Lower leg skin (tissue), 4 donors: ENCODE results near the gene RPL37. TPM values are rescaled to one million over a fixed set of nuclear protein-coding genes. Genes with fewer than 3 reads are reported as not detected.

ENCODE experiments used
- DNase-seq, 2 donors: peaks; one replicate each; pipeline ENCODE4 v3.0.0-alpha.2; 2019; ENCODE audit warnings: low spot score in 2 of 2
- H3K4me3 ChIP-seq: fragments of 200-600 bp; sonication (generic); 2 replicates; pipeline ENCODE4 v1.5.1; 2017; ENCODE audit warnings: mild to moderate bottlenecking, low read depth; ENCODE audit not compliant: poor library complexity, severe bottlenecking
- POLR2A ChIP-seq, 2 donors: fragments of 450-650 bp; IDR thresholded peaks; one replicate each; pipeline ENCODE4 v1.6.1; 2016 to 2017; ENCODE audit warnings: antibody characterized with exemption in 2 of 2, mild to moderate bottlenecking in 1 of 2, moderate library complexity in 1 of 2
- WGBS, 2 donors: methylation state at CpG; one replicate each; pipeline ENCODE4 v1.1.5; 2018; 5-methylcytosine and 5-hydroxymethylcytosine counted together
- intact Hi-C: fragments of 100-400 bp; cut with DNase I; formaldehyde crosslinking; loops from one replicate; pipeline ENCODE4 v1.15.0; 2023; ENCODE audit warnings: low total_unique reads
- total RNA-seq, 4 donors: library from RNA; depleted of rRNA; stranded (reverse); fragments of >200 nt; gene quantifications; one replicate each; pipeline ENCODE4 v1.1.0, GENCODE V29; 2016
- TF ChIP-seq, protein P1 (sequence below), 3 donors: fragments of 450-650 bp; IDR thresholded peaks; one replicate each; pipeline ENCODE4 v1.5.1; 2016; ENCODE audit warnings: antibody characterized with exemption in 3 of 3, mild to moderate bottlenecking in 3 of 3, moderate library complexity in 2 of 3

The RPL37 gene
- total RNA-seq, 4 donors from 2014 or later = 202 to 750 (median 389) TPM

- TF ChIP-seq POLR2A (IDR thresholded peaks at IDR 0.05) = no peak
- TF ChIP-seq, protein P1, sequence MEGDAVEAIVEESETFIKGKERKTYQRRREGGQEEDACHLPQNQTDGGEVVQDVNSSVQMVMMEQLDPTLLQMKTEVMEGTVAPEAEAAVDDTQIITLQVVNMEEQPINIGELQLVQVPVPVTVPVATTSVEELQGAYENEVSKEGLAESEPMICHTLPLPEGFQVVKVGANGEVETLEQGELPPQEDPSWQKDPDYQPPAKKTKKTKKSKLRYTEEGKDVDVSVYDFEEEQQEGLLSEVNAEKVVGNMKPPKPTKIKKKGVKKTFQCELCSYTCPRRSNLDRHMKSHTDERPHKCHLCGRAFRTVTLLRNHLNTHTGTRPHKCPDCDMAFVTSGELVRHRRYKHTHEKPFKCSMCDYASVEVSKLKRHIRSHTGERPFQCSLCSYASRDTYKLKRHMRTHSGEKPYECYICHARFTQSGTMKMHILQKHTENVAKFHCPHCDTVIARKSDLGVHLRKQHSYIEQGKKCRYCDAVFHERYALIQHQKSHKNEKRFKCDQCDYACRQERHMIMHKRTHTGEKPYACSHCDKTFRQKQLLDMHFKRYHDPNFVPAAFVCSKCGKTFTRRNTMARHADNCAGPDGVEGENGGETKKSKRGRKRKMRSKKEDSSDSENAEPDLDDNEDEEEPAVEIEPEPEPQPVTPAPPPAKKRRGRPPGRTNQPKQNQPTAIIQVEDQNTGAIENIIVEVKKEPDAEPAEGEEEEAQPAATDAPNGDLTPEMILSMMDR (IDR thresholded peaks at IDR 0.05) = no peak
- WGBS, 2 donors = 63 to 70% methylated on average over 4 of the region's 4 CpGs
- no peak overlapping the region for H3K4me3 ChIP-seq
- DNase-seq = no peak
- intact Hi-C loops = no loop called here
These were observed 18.7 kb upstream of the RPL37 start for GRCh38 chr5:40853632-40854192.

GRCh38 chr5:40847525-40847924, 12.5 kb upstream of the RPL37 start:
- WGBS, 2 donors = 94% methylated on average over 1 of the region's 1 CpG
- TF ChIP-seq, protein P1 (IDR thresholded peaks at IDR 0.05) = no peak
- TF ChIP-seq POLR2A (IDR thresholded peaks at IDR 0.05) = no peak
- DNase-seq = no peak
- H3K4me3 ChIP-seq = no peak overlapping the region
- intact Hi-C loops = no loop called here

- 87 to 96% methylated on average over 2 of the region's 2 CpGs for WGBS, 2 donors
- TF ChIP-seq POLR2A (IDR thresholded peaks at IDR 0.05) = no peak
- TF ChIP-seq, protein P1 (IDR thresholded peaks at IDR 0.05) = no peak
- H3K4me3 ChIP-seq = no peak overlapping the region
- intact Hi-C loops = no loop called here
- no peak for DNase-seq
These were observed 11.3 kb upstream of the RPL37 start for GRCh38 chr5:40846371-40846770.

DNA sequence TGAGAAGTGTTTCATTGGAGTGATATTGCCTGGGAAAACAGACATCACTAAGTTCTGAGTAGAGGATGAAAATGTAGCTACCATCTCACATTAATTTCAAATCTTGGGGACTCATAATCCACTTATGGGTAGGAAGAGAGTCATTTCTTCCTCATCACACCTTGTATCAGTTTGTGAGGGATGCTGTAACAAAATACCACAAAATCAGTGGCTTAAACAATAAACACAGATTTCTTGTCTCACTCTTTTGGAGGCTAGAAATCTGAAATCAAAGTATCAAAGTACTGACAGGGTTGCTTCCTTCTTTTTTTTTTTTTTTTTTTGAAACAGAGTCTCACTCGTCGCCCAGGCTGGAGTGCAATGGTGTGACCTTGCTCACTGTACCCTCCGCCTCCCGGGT, 9.5 kb upstream of the RPL37 start:
- TF ChIP-seq, protein P1 (IDR thresholded peaks at IDR 0.05) = no peak
- no peak for TF ChIP-seq POLR2A (IDR thresholded peaks at IDR 0.05)
- intact Hi-C loops = no loop called here
- no peak overlapping the region for H3K4me3 ChIP-seq
- 87 to 97% methylated on average over 4 of the region's 4 CpGs for WGBS, 2 donors
- no peak for DNase-seq

DNA sequence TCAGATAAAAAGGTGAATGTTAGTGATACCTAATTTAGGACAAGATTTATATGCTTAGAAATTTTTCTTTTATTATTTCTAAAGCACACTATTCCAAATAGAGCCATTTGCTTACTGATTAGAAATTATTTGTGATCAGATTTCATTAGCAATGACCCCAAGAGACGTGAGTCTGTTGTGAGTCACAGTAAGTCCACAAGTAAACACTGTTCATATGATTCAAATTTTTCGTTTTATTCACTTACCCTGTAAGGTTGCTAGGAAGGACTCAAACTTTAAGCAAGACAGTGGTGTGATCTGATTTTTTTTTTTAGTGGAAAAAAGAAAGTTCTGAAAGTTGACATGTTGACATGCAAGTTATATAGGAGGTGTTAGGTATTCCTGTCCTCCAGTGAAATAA, 7.3 kb upstream of the RPL37 start:
- WGBS, 2 donors = 41 to 51% methylated on average over 2 of the region's 2 CpGs
- no peak for TF ChIP-seq POLR2A (IDR thresholded peaks at IDR 0.05)
- TF ChIP-seq, protein P1 (IDR thresholded peaks at IDR 0.05) = no peak
- intact Hi-C loops = no loop called here
- no peak for DNase-seq
- no peak overlapping the region for H3K4me3 ChIP-seq
